SK-N-SH treated with all-trans-retinoic acid at 6 μM for 48 hours (cell line): Measurements from ENCODE around the gene C21orf58.

Source experiments
- ATAC-seq: fragments of 200-7000 bp; cut with Tn5 transposase; 3 replicates; pipeline ENCODE4 v1.9.1; 2020; ENCODE audit warnings: mild to moderate bottlenecking, moderate library complexity
- ARNTL ChIP-seq: fragments of 450-650 bp; formaldehyde crosslinking; IDR thresholded peaks from 2 replicates; pipeline ENCODE4 v1.5.0; 2020; ENCODE audit warnings: low read depth, mild to moderate bottlenecking, moderate library complexity, borderline replicate concordance
- CSDC2 ChIP-seq: fragments of 250-450 bp; sonication (Bioruptor Pico); IDR thresholded peaks from 2 replicates; pipeline ENCODE4 v1.5.0; 2020; ENCODE audit warnings: mild to moderate bottlenecking, moderate library complexity
- ESRRG ChIP-seq: fragments of 250-450 bp; sonication (Bioruptor Pico); IDR thresholded peaks from 2 replicates; pipeline ENCODE4 v1.6.1; 2021; ENCODE audit warnings: mild to moderate bottlenecking
- GLIS3 ChIP-seq: fragments of 250-450 bp; sonication (Bioruptor Pico); IDR thresholded peaks from 2 replicates; pipeline ENCODE4 v1.5.0; 2020; ENCODE audit warnings: mild to moderate bottlenecking, moderate library complexity
- ISL1 ChIP-seq: fragments of 250-450 bp; sonication (Bioruptor Pico); IDR thresholded peaks from 2 replicates; pipeline ENCODE4 v2.1.2; 2022; ENCODE audit warnings: mild to moderate bottlenecking, moderate library complexity
- PATZ1 ChIP-seq: fragments of 250-450 bp; sonication (Bioruptor Pico); IDR thresholded peaks from 2 replicates; pipeline ENCODE4 v1.8.0; 2020; ENCODE audit warnings: mild to moderate bottlenecking, moderate library complexity, borderline replicate concordance
- POU6F1 ChIP-seq: fragments of 250-450 bp; sonication (Bioruptor Pico); IDR thresholded peaks from 2 replicates; pipeline ENCODE4 v1.8.0; 2021; ENCODE audit warnings: low read depth, mild to moderate bottlenecking, moderate library complexity, borderline replicate concordance
- PPARA ChIP-seq: fragments of 250-450 bp; sonication (Bioruptor Pico); IDR thresholded peaks from 2 replicates; pipeline ENCODE4 v1.5.0; 2020; ENCODE audit warnings: mild to moderate bottlenecking, borderline replicate concordance
- RARB ChIP-seq: fragments of 250-450 bp; sonication (Bioruptor Pico); IDR thresholded peaks from 2 replicates; pipeline ENCODE4 v1.8.0; 2021; ENCODE audit warnings: mild to moderate bottlenecking, moderate library complexity
- SNAI2 ChIP-seq: fragments of 250-450 bp; sonication (Bioruptor Pico); IDR thresholded peaks from 2 replicates; pipeline ENCODE4 v1.5.0; 2020; ENCODE audit warnings: mild to moderate bottlenecking, moderate library complexity
- TCF4 ChIP-seq: fragments of 250-450 bp; sonication (Bioruptor Pico); IDR thresholded peaks from 2 replicates; pipeline ENCODE4 v1.8.0; 2021; ENCODE audit warnings: mild to moderate bottlenecking, moderate library complexity, borderline replicate concordance
- TOX ChIP-seq: fragments of 250-450 bp; sonication (Bioruptor Pico); IDR thresholded peaks from 2 replicates; pipeline ENCODE4 v1.8.0; 2021; ENCODE audit warnings: mild to moderate bottlenecking, moderate library complexity, borderline replicate concordance
- ZC3H10 ChIP-seq: fragments of 250-450 bp; sonication (Bioruptor Pico); IDR thresholded peaks from 2 replicates; pipeline ENCODE4 v1.5.1; 2021; ENCODE audit warnings: mild to moderate bottlenecking, moderate library complexity
- ZFP3 ChIP-seq: fragments of 250-450 bp; sonication (Bioruptor Pico); IDR thresholded peaks from 2 replicates; pipeline ENCODE4 v1.5.0; 2020; ENCODE audit warnings: mild to moderate bottlenecking, moderate library complexity
- ZFP30 ChIP-seq: fragments of 450-650 bp; formaldehyde crosslinking; IDR thresholded peaks from 2 replicates; pipeline ENCODE4 v1.5.0; 2022; ENCODE audit warnings: mild to moderate bottlenecking, moderate library complexity
- ZNF565 ChIP-seq: fragments of 450-650 bp; formaldehyde crosslinking; conservative IDR thresholded peaks from 2 replicates; pipeline ENCODE4 v1.5.0; 2020; ENCODE audit warnings: low read depth, mild to moderate bottlenecking, moderate library complexity
- ZNF70 ChIP-seq: fragments of 450-650 bp; formaldehyde crosslinking; IDR thresholded peaks from 2 replicates; pipeline ENCODE4 v1.5.0; 2020; ENCODE audit warnings: mild to moderate bottlenecking, moderate library complexity
- ZNF8 ChIP-seq: fragments of 450-650 bp; formaldehyde crosslinking; IDR thresholded peaks from 2 replicates; pipeline ENCODE4 v1.5.0; 2020; ENCODE audit warnings: mild to moderate bottlenecking, moderate library complexity
- TF ChIP-seq, protein P1 (sequence below): fragments of 250-450 bp; sonication (Bioruptor Pico); IDR thresholded peaks from 2 replicates; pipeline ENCODE4 v1.5.1; 2020; ENCODE audit warnings: low read depth, mild to moderate bottlenecking, moderate library complexity

C21orf58 gene

GRCh38 chr21:46371204-46372013 is 47.7 kb upstream of the C21orf58 start:
- ATAC-seq = no peak

DNA sequence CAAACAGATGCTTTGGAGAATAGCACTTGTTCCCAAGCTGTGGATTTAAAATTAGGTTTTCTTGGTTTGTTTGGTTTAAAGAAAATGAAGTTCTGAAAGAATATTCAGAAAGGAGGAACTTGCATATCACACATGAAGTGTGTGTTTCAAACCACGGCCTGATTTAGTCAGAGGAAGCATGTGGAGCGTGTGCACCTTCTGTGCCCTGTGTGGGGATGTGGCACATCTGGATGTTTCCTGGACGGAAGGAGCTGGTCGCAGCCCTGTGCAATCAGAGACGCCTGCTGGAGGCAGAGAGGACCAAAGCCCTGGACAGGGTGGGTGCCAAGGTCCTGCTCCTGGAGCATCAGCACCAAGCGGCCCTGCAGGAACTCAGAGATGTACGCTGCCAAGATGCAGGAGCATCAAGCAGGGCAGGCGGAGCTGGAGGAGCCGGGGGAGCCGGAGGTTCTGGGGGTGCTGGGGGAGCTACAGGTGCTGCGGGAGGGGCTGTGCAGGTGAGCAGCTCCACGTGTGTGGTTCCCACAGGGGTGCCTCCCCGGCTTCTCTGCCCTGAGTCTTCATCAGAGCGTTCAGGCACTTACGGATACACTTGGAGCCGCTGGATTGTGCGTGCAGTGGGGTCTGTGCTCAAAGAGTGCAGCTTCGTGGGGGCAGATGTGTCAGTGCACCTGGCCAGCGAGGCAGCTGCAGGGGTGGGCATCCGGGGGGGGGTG is 46.0 kb upstream of the C21orf58 start:
- TF ChIP-seq, protein P1, sequence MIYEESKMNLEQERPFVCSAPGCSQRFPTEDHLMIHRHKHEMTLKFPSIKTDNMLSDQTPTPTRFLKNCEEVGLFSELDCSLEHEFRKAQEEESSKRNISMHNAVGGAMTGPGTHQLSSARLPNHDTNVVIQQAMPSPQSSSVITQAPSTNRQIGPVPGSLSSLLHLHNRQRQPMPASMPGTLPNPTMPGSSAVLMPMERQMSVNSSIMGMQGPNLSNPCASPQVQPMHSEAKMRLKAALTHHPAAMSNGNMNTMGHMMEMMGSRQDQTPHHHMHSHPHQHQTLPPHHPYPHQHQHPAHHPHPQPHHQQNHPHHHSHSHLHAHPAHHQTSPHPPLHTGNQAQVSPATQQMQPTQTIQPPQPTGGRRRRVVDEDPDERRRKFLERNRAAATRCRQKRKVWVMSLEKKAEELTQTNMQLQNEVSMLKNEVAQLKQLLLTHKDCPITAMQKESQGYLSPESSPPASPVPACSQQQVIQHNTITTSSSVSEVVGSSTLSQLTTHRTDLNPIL = no peak
- TF ChIP-seq ARNTL (no peak), TOX (no peak), ZC3H10 (CRISPR knock-in tag) (no peak), RARB (no peak), ZNF565 (CRISPR knock-in tag) (no peak), ZFP30 (CRISPR knock-in tag) (no peak), ZNF70 (no peak), SNAI2 (CRISPR knock-in tag) (no peak)
- no peak for ATAC-seq

More at GRCh38 chr21:46371204-46372013, 47.7 kb upstream of the C21orf58 start:
- TF ChIP-seq ZNF565 (CRISPR knock-in tag) (no peak), GLIS3 (no peak), TCF4 (CRISPR knock-in tag) (no peak), ZFP30 (CRISPR knock-in tag) (no peak), CSDC2 (CRISPR knock-in tag) (no peak), PPARA (CRISPR knock-in tag) (no peak), RARB (no peak), ZNF8 (CRISPR knock-in tag) (no peak), TOX (no peak), ESRRG (CRISPR knock-in tag) (no peak), ARNTL (no peak)

GRCh38 chr21:46368533-46369285 is 45.0 kb upstream of the C21orf58 start:
- TF ChIP-seq ISL1 = no peak
- TF ChIP-seq ZC3H10 (CRISPR knock-in tag) = no peak
- no peak for TF ChIP-seq PPARA (CRISPR knock-in tag)
- TF ChIP-seq POU6F1 (CRISPR knock-in tag) = no peak
- TF ChIP-seq TOX = no peak
- TF ChIP-seq ZNF8 (CRISPR knock-in tag) = no peak
- no peak for TF ChIP-seq ZFP30 (CRISPR knock-in tag)
- no peak for TF ChIP-seq ESRRG (CRISPR knock-in tag)
- no peak for TF ChIP-seq ZFP3
- TF ChIP-seq TCF4 (CRISPR knock-in tag) = no peak
- no peak for TF ChIP-seq GLIS3
- TF ChIP-seq, protein P1 = no peak
- no peak for ATAC-seq

DNA sequence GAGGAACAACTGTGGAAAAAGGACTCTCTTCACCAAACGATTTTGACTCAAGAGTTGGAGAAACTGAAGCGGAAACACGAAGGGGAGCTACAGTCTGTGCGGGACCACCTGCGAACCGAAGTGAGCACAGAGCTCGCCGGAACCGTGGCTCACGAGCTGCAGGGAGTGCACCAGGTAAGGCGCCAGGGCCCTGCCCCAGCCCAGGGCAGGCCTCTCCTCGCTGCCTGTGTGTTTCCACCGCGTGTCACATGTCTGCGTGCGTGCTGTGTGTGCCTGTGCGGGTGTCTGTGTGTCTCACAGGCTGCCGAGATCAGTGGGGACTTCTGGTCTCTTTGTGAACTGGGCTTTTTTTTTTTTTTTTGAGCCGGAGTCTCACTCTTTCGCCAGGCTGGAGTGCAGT is 43.3 kb upstream of the C21orf58 start:
- TF ChIP-seq ISL1 (no peak), ZNF70 (no peak), PATZ1 (no peak), POU6F1 (CRISPR knock-in tag) (no peak), GLIS3 (no peak), ZFP30 (CRISPR knock-in tag) (no peak), ZNF8 (CRISPR knock-in tag) (no peak), PPARA (CRISPR knock-in tag) (no peak), TOX (no peak)
- ATAC-seq = no peak
